ENCODE results near the gene CDRT4.

DNA sequence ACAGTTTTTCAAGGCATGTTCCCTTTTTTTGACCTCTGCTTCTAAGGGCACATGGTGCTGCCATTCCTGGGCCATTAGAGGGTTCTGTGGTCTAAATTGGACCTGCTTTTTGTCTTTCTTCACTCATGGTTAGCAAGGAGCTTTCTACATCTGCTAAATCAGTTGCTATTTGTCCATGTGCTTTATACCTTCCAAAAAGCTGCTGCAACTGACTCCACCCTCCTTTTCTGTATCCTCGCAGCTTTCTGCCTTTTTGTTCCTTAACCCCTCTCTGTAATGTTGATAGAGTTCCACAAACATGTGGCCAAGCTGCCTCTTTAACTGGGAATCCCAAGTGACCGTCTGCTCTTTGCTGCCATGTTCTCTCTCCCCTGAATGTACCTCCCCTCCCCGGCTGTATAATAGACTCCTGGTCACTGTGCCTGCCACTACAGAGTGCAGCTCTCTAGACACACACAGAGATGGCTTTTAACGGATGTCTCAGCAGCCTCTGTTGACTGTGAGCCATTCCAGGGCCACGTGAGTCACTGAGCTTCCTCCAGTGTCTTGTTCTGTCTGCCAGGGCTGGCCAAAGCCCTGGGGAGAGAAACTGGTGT, 68.6 kb downstream of the CDRT4 start:
- no peak for TF ChIP-seq POLR2A (IDR thresholded peaks at IDR 0.05; ENCODE audit: low read depth, low read length)
- no peak for TF ChIP-seq TAF1 (IDR thresholded peaks at IDR 0.05; ENCODE audit: low read depth, low read length)

Data from GM12891 (cell line).